ENCODE results near the gene TFAP2C.

The TFAP2C gene

DNA sequence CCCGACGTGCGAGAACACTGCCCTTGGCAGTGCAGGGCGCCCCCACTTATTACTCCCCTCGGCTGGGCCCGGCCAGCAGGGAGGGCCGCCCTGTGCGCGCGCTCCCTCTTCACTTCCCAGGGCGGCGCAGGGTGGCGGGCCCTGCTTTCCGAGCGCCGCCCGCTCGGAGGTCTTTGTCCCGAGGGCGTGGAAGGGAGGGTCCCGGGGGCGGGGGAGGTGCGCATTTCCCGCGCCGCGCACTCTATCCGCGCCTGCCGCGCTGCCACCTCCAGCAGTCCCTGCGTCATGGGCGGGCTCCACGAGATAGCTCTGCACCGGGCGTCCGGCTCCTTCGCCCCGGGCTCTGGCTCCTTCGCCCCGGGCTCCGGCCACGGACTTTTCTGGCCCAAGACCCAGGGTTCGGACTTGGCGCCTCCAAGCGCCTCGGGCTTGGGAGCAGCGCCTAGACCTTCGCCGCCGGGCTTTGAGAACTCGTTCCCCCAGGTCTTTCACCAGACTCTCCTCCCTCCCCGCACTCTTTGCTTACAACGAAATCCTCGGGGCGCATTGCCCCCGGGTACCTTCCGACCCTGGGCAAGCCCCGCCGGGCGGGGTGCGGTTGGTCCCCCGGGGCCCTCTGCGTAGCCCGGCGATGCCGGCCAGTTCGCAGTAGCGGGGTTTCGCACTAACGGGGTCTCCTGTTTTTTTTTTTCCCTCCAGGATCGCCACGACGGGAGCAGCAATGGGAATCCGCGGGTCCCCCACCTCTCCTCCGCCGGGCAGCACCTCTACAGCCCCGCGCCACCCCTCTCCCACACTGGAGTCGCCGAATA lies 1.6 kb downstream of the TFAP2C start:
- H3K27me3 ChIP-seq (ENCODE audit: insufficient read depth, low read length), result peaks cover 5% of the 10 kb centered on the region
- H3K9ac ChIP-seq (ENCODE audit: low read length), result peak overlapping the region; percentile 81
- no peak overlapping the region for H3K23ac ChIP-seq (ENCODE audit: low read length)
- WGBS (ENCODE audit: extremely low coverage, insufficient coverage, insufficient read length), result no CpG with 5 or more reads among the region's 82 CpGs
- H3K14ac ChIP-seq (ENCODE audit: low read length), result peak overlapping the region; percentile 79
- H3K4me2 ChIP-seq (ENCODE audit: low read length), result peak overlapping the region; percentile 89
- peak overlapping the region; percentile 59 for H4K8ac ChIP-seq (ENCODE audit: low read depth, low read length)
- peak overlapping the region; percentile 71 for H4K12ac ChIP-seq (ENCODE audit: low read depth, low read length)
- H3K9me3 ChIP-seq (ENCODE audit: insufficient read depth, low read depth, low read length), result no peaks in the 10 kb centered on the region
- DNase-seq, result peak; percentile 91 to 93
- peak overlapping the region; percentile 94 for H3K18ac ChIP-seq (ENCODE audit: low read length)
- H3K4me3 ChIP-seq (ENCODE audit: low read depth, low read length), result peak overlapping the region; percentile 86
- H2BK120ac ChIP-seq (ENCODE audit: insufficient read depth, low read length, poor library complexity), result peak overlapping the region; percentile 91
- peak overlapping the region; percentile 92 for H2BK5ac ChIP-seq (ENCODE audit: low read depth, low read length, poor library complexity)
- H2AK5ac ChIP-seq (ENCODE audit: low read length), result peak overlapping the region; percentile 66
- peaks cover 19 to 20% of the 10 kb centered on the region in 2 experiments for H3K36me3 ChIP-seq (ENCODE audit: control insufficient read depth in 1 of 2, insufficient read depth in 2 of 2, low read length in 2 of 2)
- H2AFZ ChIP-seq (ENCODE audit: insufficient read depth, low read length, poor library complexity), result peak overlapping the region; percentile 70
- H3K27ac ChIP-seq (ENCODE audit: low read depth, low read length), result peak overlapping the region; percentile 70
- H4K91ac ChIP-seq (ENCODE audit: low read depth, low read length), result peak overlapping the region; percentile 93
- peak overlapping the region; percentile 62 for H2BK12ac ChIP-seq (ENCODE audit: low read length)
- H3K79me1 ChIP-seq (ENCODE audit: low read length), result peaks cover 42% of the 10 kb centered on the region
- peak overlapping the region; percentile 94 for H3K4ac ChIP-seq (ENCODE audit: low read depth, low read length)
- H3K79me2 ChIP-seq (ENCODE audit: control insufficient read depth, insufficient read depth, low read length, poor library complexity), result peaks cover 27% of the 10 kb centered on the region
- peaks cover 27 to 33% of the 10 kb centered on the region in 2 experiments for H3K4me1 ChIP-seq (ENCODE audit: control insufficient read depth in 1 of 2, insufficient read depth in 2 of 2, low read length in 2 of 2)

DNA sequence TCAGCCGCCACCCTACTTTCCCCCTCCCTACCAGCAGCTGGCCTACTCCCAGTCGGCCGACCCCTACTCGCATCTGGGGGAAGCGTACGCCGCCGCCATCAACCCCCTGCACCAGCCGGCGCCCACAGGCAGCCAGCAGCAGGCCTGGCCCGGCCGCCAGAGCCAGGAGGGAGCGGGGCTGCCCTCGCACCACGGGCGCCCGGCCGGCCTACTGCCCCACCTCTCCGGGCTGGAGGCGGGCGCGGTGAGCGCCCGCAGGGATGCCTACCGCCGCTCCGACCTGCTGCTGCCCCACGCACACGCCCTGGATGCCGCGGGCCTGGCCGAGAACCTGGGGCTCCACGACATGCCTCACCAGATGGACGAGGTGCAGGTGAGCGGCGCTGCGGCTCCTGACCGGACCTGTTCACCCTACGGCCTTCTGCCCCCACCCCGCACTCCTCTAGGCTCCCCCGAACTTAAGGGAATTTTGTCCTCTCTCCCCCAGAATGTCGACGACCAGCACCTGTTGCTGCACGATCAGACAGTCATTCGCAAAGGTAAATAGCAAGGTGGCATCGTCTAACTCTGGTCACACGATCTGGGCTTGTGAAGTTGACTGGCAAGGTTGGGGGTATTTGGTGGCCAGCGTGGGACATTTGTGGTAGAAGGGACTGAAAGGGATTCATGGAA lies 2.3 kb downstream of the TFAP2C start:
- Histone ChIP-seq H3K18ac (ENCODE audit: low read length) (peak overlapping the region; percentile 94), H3K4me1 (ENCODE audit: control insufficient read depth in 1 of 2, insufficient read depth in 2 of 2, low read length in 2 of 2) (peaks cover 21 to 26% of the 10 kb centered on the region in 2 experiments), H2AK5ac (ENCODE audit: low read length) (peak overlapping the region; percentile 66), H3K9me3 (ENCODE audit: insufficient read depth, low read depth, low read length) (no peaks in the 10 kb centered on the region), H3K36me3 (ENCODE audit: control insufficient read depth in 1 of 2, insufficient read depth in 2 of 2, low read length in 2 of 2) (peaks cover 22 to 26% of the 10 kb centered on the region in 2 experiments), H3K27me3 (ENCODE audit: insufficient read depth, low read length) (peaks cover 5% of the 10 kb centered on the region), H3K4me2 (ENCODE audit: low read length) (peak overlapping the region; percentile 89), H3K9ac (ENCODE audit: low read length) (no peak overlapping the region), H3K79me2 (ENCODE audit: control insufficient read depth, insufficient read depth, low read length, poor library complexity) (peaks cover 27% of the 10 kb centered on the region), H3K14ac (ENCODE audit: low read length) (peak overlapping the region; percentile 79), H4K8ac (ENCODE audit: low read depth, low read length) (peak overlapping the region; percentile 59), H2BK12ac (ENCODE audit: low read length) (no peak overlapping the region), H4K91ac (ENCODE audit: low read depth, low read length) (peak overlapping the region; percentile 93), H3K4me3 (ENCODE audit: low read depth, low read length) (peak overlapping the region; percentile 86), H2BK5ac (ENCODE audit: low read depth, low read length, poor library complexity) (peak overlapping the region; percentile 92), H2BK120ac (ENCODE audit: insufficient read depth, low read length, poor library complexity) (peak overlapping the region; percentile 85), H4K12ac (ENCODE audit: low read depth, low read length) (peak overlapping the region; percentile 71), H3K79me1 (ENCODE audit: low read length) (peaks cover 36% of the 10 kb centered on the region), H3K23ac (ENCODE audit: low read length) (no peak overlapping the region), H3K4ac (ENCODE audit: low read depth, low read length) (peak overlapping the region; percentile 94), H3K27ac (ENCODE audit: low read depth, low read length) (peak overlapping the region; percentile 8), H2AFZ (ENCODE audit: insufficient read depth, low read length, poor library complexity) (peak overlapping the region; percentile 59)
- DNase-seq, result peak; percentile 50 to 55
- WGBS (ENCODE audit: extremely low coverage, insufficient coverage, insufficient read length), result no CpG with 5 or more reads among the region's 48 CpGs

DNA sequence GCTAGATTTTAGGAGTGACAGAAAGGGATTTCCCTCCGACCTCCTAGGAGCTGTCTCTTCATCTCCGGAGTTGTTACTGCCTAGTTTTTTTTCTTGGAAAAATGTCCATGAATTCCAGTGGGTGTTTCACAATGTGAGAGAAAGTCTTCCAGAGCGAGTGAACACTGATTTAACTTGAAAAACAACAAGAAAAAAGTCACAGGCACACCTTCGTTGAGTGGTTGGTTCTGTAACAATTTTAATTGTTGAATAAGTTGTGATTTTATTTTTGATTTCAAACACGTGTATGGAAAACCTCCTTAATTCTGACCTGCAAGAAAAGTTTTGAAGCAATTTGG lies 2.9 kb downstream of the TFAP2C start:
- H2BK120ac ChIP-seq (ENCODE audit: insufficient read depth, low read length, poor library complexity), result no peak overlapping the region
- no peak overlapping the region for H4K8ac ChIP-seq (ENCODE audit: low read depth, low read length)
- H3K4me2 ChIP-seq (ENCODE audit: low read length), result peak overlapping the region; percentile 89
- H3K27me3 ChIP-seq (ENCODE audit: insufficient read depth, low read length), result peaks cover 5% of the 10 kb centered on the region
- no peak overlapping the region for H3K18ac ChIP-seq (ENCODE audit: low read length)
- no peak overlapping the region for H2BK12ac ChIP-seq (ENCODE audit: low read length)
- H2AK5ac ChIP-seq (ENCODE audit: low read length), result no peak overlapping the region
- DNase-seq, result peak in 1 of 2 donors; percentile 48
- no peak overlapping the region for H3K14ac ChIP-seq (ENCODE audit: low read length)
- peaks cover 27% of the 10 kb centered on the region for H3K79me2 ChIP-seq (ENCODE audit: control insufficient read depth, insufficient read depth, low read length, poor library complexity)
- no peak overlapping the region for H3K9ac ChIP-seq (ENCODE audit: low read length)
- peaks cover 30% of the 10 kb centered on the region for H3K79me1 ChIP-seq (ENCODE audit: low read length)
- peaks cover 22 to 29% of the 10 kb centered on the region in 2 experiments for H3K36me3 ChIP-seq (ENCODE audit: control insufficient read depth in 1 of 2, insufficient read depth in 2 of 2, low read length in 2 of 2)
- no peak overlapping the region for H4K12ac ChIP-seq (ENCODE audit: low read depth, low read length)
- H3K4ac ChIP-seq (ENCODE audit: low read depth, low read length), result peak overlapping the region; percentile 94
- H2BK5ac ChIP-seq (ENCODE audit: low read depth, low read length, poor library complexity), result no peak overlapping the region
- no peak overlapping the region for H3K4me3 ChIP-seq (ENCODE audit: low read depth, low read length)
- no peaks in the 10 kb centered on the region for H3K9me3 ChIP-seq (ENCODE audit: insufficient read depth, low read depth, low read length)
- no peak overlapping the region for H3K23ac ChIP-seq (ENCODE audit: low read length)
- peaks cover 17 to 21% of the 10 kb centered on the region in 2 experiments for H3K4me1 ChIP-seq (ENCODE audit: control insufficient read depth in 1 of 2, insufficient read depth in 2 of 2, low read length in 2 of 2)
- no peak overlapping the region for H4K91ac ChIP-seq (ENCODE audit: low read depth, low read length)
- WGBS (ENCODE audit: extremely low coverage, insufficient coverage, insufficient read length), result no CpG with 5 or more reads among the region's 5 CpGs
- H2AFZ ChIP-seq (ENCODE audit: insufficient read depth, low read length, poor library complexity), result no peak overlapping the region
- no peak overlapping the region for H3K27ac ChIP-seq (ENCODE audit: low read depth, low read length)

DNA sequence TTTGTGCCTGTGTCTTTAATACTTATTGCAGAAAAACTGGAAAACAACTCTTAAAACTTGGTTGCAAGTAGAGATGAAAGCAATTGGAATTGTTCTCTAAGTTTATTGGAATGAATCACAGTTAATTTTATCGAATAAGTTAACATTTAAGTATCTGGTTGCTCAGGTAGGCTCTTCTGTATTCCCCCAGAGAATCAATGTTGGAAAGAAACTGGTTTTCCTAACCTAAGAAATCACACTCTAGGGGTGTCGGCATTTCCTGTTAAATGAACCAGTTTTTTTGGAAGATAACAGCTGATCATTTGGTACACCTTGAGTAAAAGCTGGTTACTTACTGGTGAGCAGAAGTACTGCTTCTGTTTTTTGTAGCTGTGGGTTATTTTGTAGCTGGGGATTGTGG lies 5.2 kb downstream of the TFAP2C start:
- no CpG with 5 or more reads among the region's 2 CpGs for whole genome bisulfite sequencing (ENCODE audit: extremely low coverage, insufficient coverage, insufficient read length)

More for the DNA sequence above, 5.2 kb downstream of the TFAP2C start:
- Histone ChIP-seq H3K9ac (ENCODE audit: low read length) (no peak overlapping the region), H3K4ac (ENCODE audit: low read depth, low read length) (no peak overlapping the region), H3K27ac (ENCODE audit: low read depth, low read length) (no peak overlapping the region), H3K9me3 (ENCODE audit: insufficient read depth, low read depth, low read length) (no peaks in the 10 kb centered on the region), H3K4me2 (ENCODE audit: low read length) (no peak overlapping the region), H3K14ac (ENCODE audit: low read length) (no peak overlapping the region), H2AK5ac (ENCODE audit: low read length) (no peak overlapping the region), H2BK120ac (ENCODE audit: insufficient read depth, low read length, poor library complexity) (no peak overlapping the region), H3K79me2 (ENCODE audit: control insufficient read depth, insufficient read depth, low read length, poor library complexity) (peaks cover 25% of the 10 kb centered on the region), H3K18ac (ENCODE audit: low read length) (no peak overlapping the region), H3K27me3 (ENCODE audit: insufficient read depth, low read length) (no peaks in the 10 kb centered on the region), H4K8ac (ENCODE audit: low read depth, low read length) (no peak overlapping the region), H3K36me3 (ENCODE audit: control insufficient read depth in 1 of 2, insufficient read depth in 2 of 2, low read length in 2 of 2) (peaks cover 30 to 42% of the 10 kb centered on the region in 2 experiments), H3K4me1 (ENCODE audit: control insufficient read depth in 1 of 2, insufficient read depth in 2 of 2, low read length in 2 of 2) (peaks cover 6 to 8% of the 10 kb centered on the region in 2 experiments), H3K4me3 (ENCODE audit: low read depth, low read length) (no peak overlapping the region), H2BK12ac (ENCODE audit: low read length) (no peak overlapping the region), H4K12ac (ENCODE audit: low read depth, low read length) (no peak overlapping the region), H3K79me1 (ENCODE audit: low read length) (peaks cover 23% of the 10 kb centered on the region), H2AFZ (ENCODE audit: insufficient read depth, low read length, poor library complexity) (no peak overlapping the region), H2BK5ac (ENCODE audit: low read depth, low read length, poor library complexity) (no peak overlapping the region), H3K23ac (ENCODE audit: low read length) (no peak overlapping the region), H4K91ac (ENCODE audit: low read depth, low read length) (no peak overlapping the region)
- DNase-seq, result no peak
